Right renal pelvis (tissue), 4 donors: ENCODE data around the gene ROR1. TPM values are rescaled to one million over a fixed set of nuclear protein-coding genes. Genes with fewer than 3 reads are reported as not detected.
"Not testable (repeated sequence)": the region's sequence is repeated elsewhere in the genome, so short reads cannot be mapped to it uniquely, and the experiment has no call there.

Source experiments
- DNase-seq, 4 donors: peaks; one replicate each; pipeline ENCODE4 v3.0.0-alpha.2; 2013; ENCODE audit warnings: low read depth in 4 of 4, low spot score in 3 of 4, missing footprints in 1 of 4
- polyA plus RNA-seq, 4 donors: library from polyadenylated mRNA; unstranded; fragments of 120-200 nt; gene quantifications; one replicate each; pipeline ENCODE4 v1.2.1, GENCODE V29; 2013; ENCODE audit not compliant: insufficient read length in 4 of 4

Gene ROR1
- polyA plus RNA-seq, 4 donors: 30.2 to 39.6 (median 34.6) TPM

DNA sequence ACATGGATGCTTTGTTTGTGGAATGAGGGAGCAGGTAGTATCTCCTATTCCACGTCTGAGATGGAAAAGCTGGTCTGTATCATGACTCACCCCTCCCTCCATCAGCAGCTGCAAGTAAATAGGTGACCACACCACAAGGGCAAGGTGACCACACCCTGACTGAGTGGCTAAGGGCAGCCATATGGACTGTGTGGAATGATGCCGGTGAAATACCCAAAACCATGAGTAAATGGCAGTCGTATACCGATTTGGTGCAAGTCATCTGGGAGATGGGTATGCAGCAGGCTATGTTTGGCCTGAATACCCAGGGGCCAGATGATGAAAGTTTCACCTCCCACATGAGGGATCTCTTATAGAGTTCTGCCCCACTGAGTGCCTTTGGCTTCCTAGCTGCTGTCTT is 413.8 kb downstream of the ROR1 start:
- DNase-seq: no peak

DNA sequence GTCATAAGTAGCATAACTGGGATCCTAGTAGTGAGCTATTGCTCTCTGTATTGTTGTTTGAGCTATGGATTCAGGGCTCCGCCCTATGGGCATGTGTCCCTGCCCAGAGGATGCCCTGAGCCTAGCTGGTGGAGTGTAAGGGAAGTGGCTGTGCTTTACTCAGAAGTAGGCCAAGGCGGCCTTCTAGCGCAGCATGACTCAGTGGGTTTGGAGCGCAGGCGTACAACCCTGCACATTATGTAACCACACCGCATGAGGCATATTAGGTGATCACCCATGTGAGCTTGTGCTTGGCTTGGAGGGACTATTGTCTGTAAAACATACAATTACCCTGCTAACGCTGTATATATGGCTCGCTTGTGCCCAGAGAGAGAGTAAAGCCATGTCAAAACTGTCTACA is 418.5 kb downstream of the ROR1 start:
- DNase-seq: no peak

DNA sequence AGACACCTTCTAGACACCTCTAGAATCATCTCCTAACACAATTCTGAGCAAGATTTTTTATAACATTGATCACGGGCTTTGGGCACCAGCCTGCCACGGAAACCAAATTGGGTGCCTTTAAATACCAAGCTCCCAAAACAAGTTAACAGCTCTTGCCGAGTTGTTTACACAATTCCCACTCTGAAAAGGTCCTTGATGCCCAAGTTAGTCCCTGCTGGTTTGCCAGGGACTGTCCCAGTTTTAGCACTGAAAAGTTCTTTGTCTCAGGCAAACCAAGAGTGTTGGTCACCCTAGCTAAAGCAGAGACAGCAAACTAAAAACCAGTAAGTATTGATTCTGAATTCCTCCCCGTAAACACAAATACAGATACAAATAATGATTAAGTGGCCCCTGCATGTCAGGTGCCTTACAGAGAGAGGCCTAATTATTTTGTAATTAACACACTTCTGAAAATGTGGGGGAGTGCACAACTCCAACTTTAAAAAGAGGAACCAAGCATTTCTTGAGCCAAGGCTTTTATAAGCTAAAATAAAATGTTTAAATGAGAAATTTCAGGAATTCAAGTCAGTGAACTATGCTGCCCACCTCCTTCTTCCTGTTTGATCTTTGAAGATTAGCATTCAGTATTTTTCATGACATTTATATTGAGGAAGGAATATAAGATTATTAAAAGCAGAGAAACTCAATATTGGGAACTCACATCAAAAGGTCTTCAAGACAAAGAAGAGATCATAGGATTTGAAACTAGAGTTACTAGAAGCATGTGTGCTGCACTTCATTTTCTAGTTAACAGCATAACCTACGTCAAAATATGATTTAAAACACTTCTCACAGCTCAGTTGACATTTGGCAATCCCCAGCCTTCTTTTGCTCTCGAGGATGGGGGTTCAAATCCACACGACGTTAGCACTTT is 420.6 kb downstream of the ROR1 start:
- no peak for DNase-seq

DNA sequence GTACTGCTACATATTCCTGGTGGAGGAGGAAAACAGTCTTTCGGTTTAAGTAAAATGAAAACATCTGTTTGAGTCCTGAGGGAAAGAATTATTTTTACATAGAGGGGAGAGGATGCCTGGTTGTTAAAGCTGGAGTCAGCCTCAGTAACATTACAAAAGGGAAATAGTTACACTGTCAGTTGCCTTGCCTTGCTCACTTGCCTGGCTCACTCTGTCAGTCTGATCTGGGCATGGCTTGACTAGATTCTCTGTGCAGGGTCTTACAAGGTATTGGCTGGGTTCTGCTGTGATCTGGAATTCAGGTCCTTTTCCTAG is 421.2 kb downstream of the ROR1 start:
- no peak for DNase-seq

DNA sequence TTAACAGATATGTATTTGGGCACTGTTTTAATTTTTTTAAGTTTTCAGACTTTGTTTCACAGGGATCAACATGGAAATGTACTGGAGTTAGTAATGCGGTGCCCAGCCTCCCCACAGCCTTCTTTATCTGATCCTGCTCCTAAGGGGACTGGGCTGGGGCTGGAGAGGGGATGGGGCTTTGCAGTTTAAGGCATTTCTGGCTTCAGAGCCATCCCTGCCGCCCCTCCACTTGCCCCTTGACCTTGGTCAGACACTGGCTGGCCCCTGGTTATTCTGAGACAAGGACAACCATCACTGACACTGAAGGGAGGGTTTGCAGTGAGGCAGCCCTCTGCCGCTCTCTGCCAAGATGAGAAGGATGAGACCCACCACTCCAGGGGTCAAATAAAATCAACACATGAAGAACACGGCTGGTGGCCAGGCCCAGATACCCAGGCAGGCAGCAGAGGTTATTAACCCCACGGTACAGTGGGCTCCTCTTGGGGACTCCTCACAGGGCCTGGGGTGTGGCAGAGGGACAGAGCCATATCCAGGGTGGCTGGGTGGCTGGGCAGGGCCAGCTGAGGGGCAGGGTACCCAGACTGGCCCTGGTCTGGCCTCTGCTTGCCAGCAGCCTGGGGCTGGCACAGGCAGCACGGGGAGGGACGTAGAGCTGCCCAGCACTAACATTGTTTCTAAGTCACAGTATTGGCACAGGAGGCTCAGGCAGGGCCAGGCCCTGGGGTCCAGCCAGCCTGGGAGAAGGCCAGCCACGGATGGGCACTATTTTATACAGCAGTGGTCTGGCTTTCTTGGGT is 422.5 kb downstream of the ROR1 start:
- no peak for DNase-seq

DNA sequence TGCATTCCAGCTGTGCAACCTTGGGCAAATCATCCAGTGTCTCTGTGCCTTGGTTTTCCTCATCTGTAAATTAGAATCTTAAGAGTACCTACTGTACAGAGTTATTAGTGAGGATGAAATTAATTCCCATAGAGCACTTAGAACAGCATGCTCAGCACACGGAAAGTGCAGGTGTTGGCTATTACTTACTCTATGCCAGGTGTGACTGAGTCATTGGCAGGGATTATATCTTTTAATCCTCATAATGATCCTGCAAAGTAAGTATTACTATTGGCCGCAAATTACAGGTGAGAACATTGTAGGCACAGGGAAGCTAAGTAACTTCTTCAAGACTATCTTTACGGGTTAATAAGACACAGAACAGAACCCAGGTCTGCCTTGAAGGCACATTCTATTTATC is 423.3 kb downstream of the ROR1 start:
- DNase-seq: no peak

DNA sequence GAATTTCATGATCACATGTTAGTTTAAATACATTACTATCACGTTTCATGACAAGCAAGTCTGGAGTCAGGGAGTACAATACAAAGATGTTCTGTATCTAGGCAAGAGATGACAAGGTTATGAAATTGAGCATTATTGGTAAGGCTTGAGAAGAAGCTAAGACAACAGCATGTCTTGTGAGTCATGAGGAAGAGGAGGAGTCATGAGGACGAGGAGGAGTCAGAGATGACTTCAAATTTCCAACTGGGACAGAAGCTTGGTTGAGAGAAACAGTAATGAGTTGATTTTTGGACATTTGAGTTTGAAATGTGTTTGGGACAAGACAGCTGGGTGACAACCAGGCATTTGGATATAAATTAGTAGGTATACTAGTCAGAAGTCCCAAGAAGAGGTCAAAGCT is 425.3 kb downstream of the ROR1 start:
- no peak for DNase-seq

DNA sequence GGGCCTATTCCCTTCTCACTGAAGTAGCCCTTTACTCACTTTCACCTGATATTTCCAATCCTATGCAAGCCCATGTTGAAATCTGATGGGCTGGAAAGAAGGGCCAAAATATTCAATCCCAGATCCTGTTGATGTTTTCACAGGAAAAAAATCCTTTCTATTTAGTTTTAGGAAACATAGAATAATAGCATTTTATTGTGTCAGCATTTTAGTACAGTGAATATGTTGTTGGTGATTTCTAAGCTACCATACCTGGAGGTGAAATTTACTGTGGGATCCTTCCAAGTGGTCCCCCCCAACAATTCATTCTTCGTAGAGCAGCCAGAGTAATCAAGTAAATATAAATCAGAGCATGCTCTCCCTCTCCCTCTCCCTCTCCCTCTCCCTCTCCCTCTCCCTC is 426.2 kb downstream of the ROR1 start:
- DNase-seq: no peak

DNA sequence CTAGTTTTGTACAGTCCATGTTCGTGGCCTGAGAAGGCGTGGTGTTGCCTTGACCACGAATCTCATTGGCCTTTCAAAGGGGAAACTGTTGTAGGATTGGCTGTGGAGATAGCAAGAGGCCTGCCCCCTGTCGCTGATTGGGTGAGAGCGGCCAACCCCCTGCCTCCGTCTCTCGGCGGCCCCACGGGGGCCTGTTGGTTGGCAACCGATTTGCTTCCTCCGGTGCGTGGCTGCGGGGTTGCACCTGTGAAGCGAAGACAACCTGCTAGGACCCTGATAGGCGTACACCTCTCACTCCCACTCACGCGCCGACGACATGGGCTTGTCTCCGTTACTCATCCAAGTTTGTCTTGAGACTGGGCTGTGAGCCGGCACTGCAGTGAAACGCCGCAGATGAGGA is 429.6 kb downstream of the ROR1 start, which contains the start of gene UBE2U:
Gene UBE2U, plus strand, starts transcription at position 204 of the 400 bp plus-strand sequence. CDS start 428 bp downstream, outside the sequence.
- no peak for DNase-seq

DNA sequence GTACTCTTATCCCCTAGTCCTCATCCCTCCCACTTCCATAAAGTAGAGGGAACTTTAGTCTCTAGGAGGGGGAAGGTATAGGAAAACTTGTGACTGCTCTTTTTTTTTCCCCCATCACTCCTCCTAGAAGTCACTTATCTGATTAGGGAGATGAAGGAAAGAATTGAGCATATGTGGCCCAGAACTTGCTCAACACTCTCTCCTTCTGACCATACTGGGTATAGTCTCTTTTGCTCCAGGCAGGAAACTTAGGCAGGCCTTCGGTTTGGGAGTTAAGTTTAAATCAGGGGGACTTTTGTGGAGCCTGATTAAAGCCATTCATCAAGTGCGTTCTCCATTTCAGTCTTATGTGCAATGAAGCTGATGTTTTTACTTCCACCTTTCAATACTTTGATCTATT is 435.4 kb downstream of the ROR1 start:
- no peak for DNase-seq

DNA sequence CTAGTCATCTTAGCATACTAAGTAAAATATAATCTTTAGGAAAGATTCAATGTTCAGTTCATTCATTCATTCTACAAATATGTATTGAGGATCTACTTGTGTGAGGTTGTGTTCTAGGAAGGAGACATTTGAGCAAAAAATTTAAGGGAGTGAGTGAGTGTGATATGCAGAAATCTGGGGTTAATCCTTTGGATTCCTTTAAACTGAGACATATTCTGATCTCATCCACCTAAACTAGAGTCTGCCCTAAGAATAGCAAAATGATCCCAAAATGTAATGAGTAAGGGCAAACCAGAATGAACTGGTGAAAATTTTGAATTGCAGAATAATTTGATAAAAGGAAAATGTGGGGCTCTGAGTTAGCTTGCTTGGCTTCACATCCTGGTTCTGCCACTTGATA is 438.2 kb downstream of the ROR1 start:
- no peak for DNase-seq

DNA sequence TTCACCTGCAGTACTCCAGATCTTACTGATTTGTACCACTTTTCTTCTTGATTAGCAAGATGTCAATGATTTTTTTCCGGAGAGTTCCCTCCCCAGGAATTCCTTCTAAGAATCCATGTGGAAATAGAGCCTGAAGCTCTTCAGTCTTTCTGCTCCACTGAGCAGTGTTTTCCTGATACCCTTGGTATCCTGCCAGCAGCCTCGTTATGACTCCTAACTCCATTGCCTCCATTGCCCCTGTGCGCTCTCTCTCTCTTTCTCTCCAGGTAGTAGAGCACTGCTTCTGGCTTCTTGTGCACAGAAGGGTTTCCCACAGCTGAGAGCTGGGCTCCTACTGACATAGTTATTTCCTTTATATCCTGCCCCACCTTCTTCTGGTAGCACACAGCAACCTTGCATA is 441.8 kb downstream of the ROR1 start:
- peak in 2 of 4 donors; percentile 39 to 47 for DNase-seq

DNA sequence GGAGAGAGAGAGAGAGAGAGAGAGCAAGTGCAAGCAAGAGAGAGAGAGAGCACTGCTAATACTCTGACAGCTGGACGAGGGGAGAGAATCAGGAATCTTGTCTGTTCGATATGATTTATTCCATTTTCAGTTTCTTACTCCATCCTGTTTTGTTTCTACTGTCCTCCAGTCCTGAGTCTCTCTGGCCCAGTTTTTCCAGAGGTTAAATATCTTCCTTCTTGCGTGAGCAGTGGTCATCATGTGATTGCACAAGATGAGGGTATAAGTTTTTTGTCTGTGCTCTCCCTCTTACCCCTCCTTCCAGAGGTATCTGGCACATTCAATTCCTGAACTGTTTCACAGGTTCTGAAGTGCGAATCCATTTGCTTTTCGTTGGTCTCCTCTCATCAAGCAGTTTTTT is 446.4 kb downstream of the ROR1 start:
- DNase-seq: no peak

DNA sequence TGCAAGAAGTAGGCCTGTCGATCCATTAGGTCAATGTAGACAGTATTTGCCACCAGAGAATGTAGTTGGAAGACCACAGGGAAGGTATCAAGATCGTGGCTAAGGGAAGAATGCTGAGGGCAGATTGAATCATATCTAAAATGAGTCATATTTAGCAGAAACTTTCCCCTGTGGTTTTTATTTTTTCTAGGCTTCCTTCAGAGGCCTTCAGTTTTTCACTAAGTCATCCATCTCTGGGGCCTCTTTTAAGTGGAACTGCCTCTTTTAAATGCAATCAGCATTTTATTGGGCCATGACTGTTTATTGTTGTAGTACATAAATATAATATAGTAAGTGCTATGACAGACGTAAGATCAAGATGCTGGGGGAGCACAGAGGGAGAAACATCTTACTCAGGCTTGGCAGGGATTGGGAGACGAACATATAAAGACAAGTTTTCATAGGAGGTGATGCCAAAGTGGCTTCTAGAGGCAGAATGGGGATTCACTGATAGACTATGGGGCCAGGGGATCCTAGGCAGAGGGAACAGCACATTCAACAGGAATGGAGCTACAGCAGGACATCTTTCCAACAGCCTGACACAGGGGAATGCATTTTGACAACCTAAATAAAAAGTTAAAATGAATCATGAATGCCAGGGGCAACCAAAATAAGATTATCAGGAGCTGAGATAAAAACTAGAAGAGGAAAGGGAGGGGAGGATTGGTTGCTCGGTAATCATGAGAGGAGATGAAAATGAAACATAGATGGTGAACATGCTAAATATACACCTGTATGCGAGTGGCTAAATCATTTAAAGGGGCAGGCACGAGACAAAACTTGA is 449.7 kb downstream of the ROR1 start:
- DNase-seq: no peak

DNA sequence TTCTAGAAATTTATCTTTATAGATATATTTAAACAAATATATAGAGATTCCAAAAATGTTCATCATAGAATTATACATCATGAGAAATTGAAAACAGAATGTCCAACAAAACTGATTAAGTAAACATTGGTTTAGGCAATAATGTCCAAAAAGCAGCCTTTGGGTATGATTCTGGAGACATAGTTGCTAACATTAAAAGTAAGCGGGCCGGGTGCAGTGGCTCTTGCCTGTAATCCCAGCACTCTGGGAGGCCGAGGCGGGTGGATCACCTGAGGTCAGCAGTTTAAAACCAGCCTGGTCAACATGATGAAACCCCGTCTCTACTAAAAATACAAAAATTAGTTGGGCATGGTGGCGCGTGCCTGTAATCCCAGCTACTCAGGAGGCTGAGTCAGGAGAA is 450.4 kb downstream of the ROR1 start:
- not testable (repeated sequence) for DNase-seq

DNA sequence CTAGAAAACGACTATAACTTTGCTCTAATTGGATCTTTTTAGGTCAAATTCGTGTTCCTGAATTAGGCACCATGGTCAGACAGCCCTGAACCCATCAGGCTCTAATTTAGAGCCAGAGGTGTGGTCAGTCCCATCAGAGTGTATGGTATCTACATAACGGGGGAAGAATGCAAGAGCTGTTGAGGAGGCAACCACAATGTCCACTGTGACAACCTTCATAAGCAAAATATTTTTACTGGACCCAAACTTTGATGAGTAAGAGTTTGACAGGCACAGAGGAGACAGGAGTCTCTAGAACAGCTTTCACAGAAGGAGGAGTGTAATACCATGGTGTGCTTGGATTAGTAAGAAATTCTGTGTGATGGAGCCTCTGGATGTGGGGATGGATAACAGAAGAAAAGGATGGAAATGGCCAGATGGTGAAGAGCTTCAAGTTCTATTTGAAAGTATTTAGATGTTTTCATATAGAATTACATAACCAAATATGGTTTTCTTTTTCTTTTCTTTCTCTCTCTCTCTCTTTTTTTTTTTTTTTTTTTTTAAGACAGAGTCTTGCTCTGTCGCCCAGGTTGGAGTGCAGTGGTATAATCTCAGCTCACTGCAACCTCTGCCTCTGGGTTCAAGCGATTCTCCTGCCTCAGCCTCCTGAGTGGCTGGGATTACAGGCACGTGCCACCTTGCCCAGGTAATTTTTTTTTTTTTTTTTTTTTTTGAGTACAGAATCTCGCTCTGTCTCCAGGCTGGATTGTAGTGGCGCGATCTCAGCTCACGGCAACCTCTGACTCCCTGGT is 454.5 kb downstream of the ROR1 start:
- DNase-seq: no peak

DNA sequence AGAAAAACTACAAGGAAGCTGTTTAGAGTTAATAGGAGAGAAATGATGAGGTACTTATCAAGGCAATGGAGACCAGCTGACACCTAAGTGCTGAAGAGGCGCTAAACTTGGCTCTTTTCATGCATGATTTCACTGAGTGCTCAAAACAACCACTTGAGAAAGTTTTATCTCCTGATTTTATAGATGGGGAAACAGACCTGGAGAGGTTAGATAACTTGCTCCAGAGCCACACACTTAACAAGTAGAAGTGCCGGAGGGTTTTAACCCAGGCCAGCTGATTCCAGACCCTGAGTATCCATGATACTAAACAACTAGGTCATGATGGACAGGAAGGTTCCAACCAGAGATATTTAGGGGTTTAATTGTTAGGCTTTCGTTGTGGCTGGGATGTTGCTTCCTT is 455.5 kb downstream of the ROR1 start:
- no peak for DNase-seq
